Brain microvascular endothelial cell (primary cell): Measurements from ENCODE around the gene UBAP1.

Experiments
- DNase-seq: peaks from one replicate; pipeline ENCODE4 v3.0.0-alpha.2; 2020
- H3K27ac ChIP-seq: fragments of 250-450 bp; sonication (Bioruptor Pico); 2 replicates; pipeline ENCODE4 v1.5.1; 2020; ENCODE audit warnings: mild to moderate bottlenecking, moderate library complexity
- H3K27me3 ChIP-seq: fragments of 250-450 bp; sonication (Bioruptor Pico); replicated peaks from 2 replicates; pipeline ENCODE4 v1.5.1; 2020; ENCODE audit warnings: mild to moderate bottlenecking
- H3K36me3 ChIP-seq: fragments of 250-450 bp; sonication (Bioruptor Pico); replicated peaks from 2 replicates; pipeline ENCODE4 v1.5.1; 2020; ENCODE audit warnings: mild to moderate bottlenecking
- H3K4me3 ChIP-seq: 2 replicates; pipeline ENCODE4 v1.5.1; 2011; ENCODE audit warnings: low read depth, mild to moderate bottlenecking, control low read depth, low read length, moderate library complexity
- CTCF ChIP-seq: IDR thresholded peaks from 2 replicates; pipeline ENCODE4 v1.5.1; 2011; ENCODE audit warnings: low read depth, mild to moderate bottlenecking, moderate library complexity, low read length, control low read depth, inconsistent platforms; ENCODE audit errors: missing control alignments
- in situ Hi-C: cut with HindIII; loops from 2 replicates; pipeline ENCODE4 v1.10.0; 2017; ENCODE audit warnings: low sequenced_read_pairs, low pct_ligation_motif_present

UBAP1 gene

GRCh38 chr9:34275811-34276210 lies 97.0 kb downstream of the UBAP1 start:
- in situ Hi-C loops = no loop called here
- Histone ChIP-seq H3K27me3 (no peaks in the 10 kb centered on the region), H3K36me3 (no peaks in the 10 kb centered on the region), H3K4me3 (no peak overlapping the region), H3K27ac (no peak overlapping the region)
- no peak for TF ChIP-seq CTCF
- DNase-seq = no peak

- H3K36me3 ChIP-seq = no peaks in the 10 kb centered on the region
- TF ChIP-seq CTCF = no peak
- no peak for DNase-seq
- in situ Hi-C loops = no loop called here
- H3K27me3 ChIP-seq = no peaks in the 10 kb centered on the region
- no peak overlapping the region for H3K4me3 ChIP-seq
- no peak overlapping the region for H3K27ac ChIP-seq
Measured at GRCh38 chr9:34276772-34277171, 97.9 kb downstream of the UBAP1 start.

GRCh38 chr9:34279411-34279810 lies 100.6 kb downstream of the UBAP1 start:
- TF ChIP-seq CTCF = no peak
- H3K36me3 ChIP-seq = no peaks in the 10 kb centered on the region
- no peaks in the 10 kb centered on the region for H3K27me3 ChIP-seq
- H3K27ac ChIP-seq = no peak overlapping the region
- in situ Hi-C loops = no loop called here
- DNase-seq = no peak
- no peak overlapping the region for H3K4me3 ChIP-seq

- Histone ChIP-seq H3K4me3 (no peak overlapping the region), H3K27me3 (no peaks in the 10 kb centered on the region), H3K36me3 (no peaks in the 10 kb centered on the region), H3K27ac (no peak overlapping the region)
- no peak for TF ChIP-seq CTCF
- DNase-seq = no peak
- in situ Hi-C loops = no loop called here
Measured at GRCh38 chr9:34282096-34282495, 103.3 kb downstream of the UBAP1 start.

- Histone ChIP-seq H3K27me3 (no peaks in the 10 kb centered on the region), H3K27ac (no peak overlapping the region), H3K36me3 (no peaks in the 10 kb centered on the region), H3K4me3 (no peak overlapping the region)
- in situ Hi-C loops = no loop called here
- no peak for TF ChIP-seq CTCF
- no peak for DNase-seq
Measured at GRCh38 chr9:34289159-34289558, 110.3 kb downstream of the UBAP1 start.

GRCh38 chr9:34291023-34291422 lies 112.2 kb downstream of the UBAP1 start:
- Histone ChIP-seq H3K4me3 (no peak overlapping the region), H3K27ac (no peak overlapping the region), H3K27me3 (no peaks in the 10 kb centered on the region), H3K36me3 (no peaks in the 10 kb centered on the region)
- in situ Hi-C loops = no loop called here
- TF ChIP-seq CTCF = no peak
- no peak for DNase-seq
